IMR-90 (cell line): ENCODE measurements around the gene RIPK4. TPM values are rescaled to one million over a fixed set of nuclear protein-coding genes. Genes with fewer than 3 reads are reported as not detected.

Source experiments
- ATAC-seq: fragments of 200-7000 bp; cut with Tn5 transposase; 2 replicates; pipeline ENCODE4 v1.9.1; 2020; ENCODE audit warnings: low read depth, mild to moderate bottlenecking, moderate library complexity
- BruUV-seq: library from RNA; stranded (reverse); fragments of 400-500 nt; replicated peaks from 2 replicates; lab custom pipeline; 2021; lab: Mats Ljungman, UMichigan
- CTCF ChIA-PET: fragments of 300-600 bp; formaldehyde crosslinking; extraction: SDS; loops from one replicate; lab custom pipeline; 2021; ENCODE audit warnings: antibody characterized with exemption; lab: Yijun Ruan, JAX
- POLR2A ChIA-PET: fragments of 300-600 bp; sonication (Branson Sonifier 250); formaldehyde crosslinking; loops from one replicate; lab custom pipeline; 2022; ENCODE audit warnings: antibody characterized with exemption; ENCODE audit not compliant: unreplicated experiment; lab: Charles Lee
- DNase-seq: peaks from one replicate; pipeline ENCODE4 v3.0.0; 2013
- H2AFZ ChIP-seq: replicated peaks from 2 replicates; pipeline ENCODE3; 2013; ENCODE audit warnings: low read length, mild to moderate bottlenecking; ENCODE audit not compliant: poor library complexity
- H2AK5ac ChIP-seq: 2 replicates; pipeline ENCODE4 v1.6.1; 2013; ENCODE audit warnings: low read depth, low read length, inconsistent platforms
- H2AK9ac ChIP-seq: replicated peaks from 2 replicates; pipeline ENCODE3; 2013; ENCODE audit warnings: mild to moderate bottlenecking, low read depth, low read length, moderate library complexity; ENCODE audit not compliant: poor library complexity
- H2BK120ac ChIP-seq: 2 replicates; pipeline ENCODE4 v1.6.1; 2013; ENCODE audit warnings: low read depth, low read length, inconsistent platforms
- H2BK15ac ChIP-seq: 3 replicates; pipeline ENCODE4 v1.6.1; 2013; ENCODE audit warnings: low read depth, low read length, inconsistent platforms
- H2BK20ac ChIP-seq: 2 replicates; pipeline ENCODE4 v1.6.1; 2013; ENCODE audit warnings: low read depth, mild to moderate bottlenecking, inconsistent platforms, low read length, moderate library complexity
- H2BK5ac ChIP-seq: 2 replicates; pipeline ENCODE4 v1.6.1; 2013; ENCODE audit warnings: mild to moderate bottlenecking, low read depth, low read length, inconsistent platforms; ENCODE audit not compliant: poor library complexity, severe bottlenecking
- H3K14ac ChIP-seq: replicated peaks from 2 replicates; pipeline ENCODE4 v1.6.1; 2013; ENCODE audit warnings: low read depth, low read length, inconsistent platforms
- H3K18ac ChIP-seq: 2 replicates; pipeline ENCODE4 v1.6.1; 2013; ENCODE audit warnings: low read depth, low read length, control low read depth
- H3K23ac ChIP-seq: 2 replicates; pipeline ENCODE4 v1.6.1; 2013; ENCODE audit warnings: low read depth, low read length, inconsistent platforms
- H3K27ac ChIP-seq: 2 replicates; pipeline ENCODE4 v1.5.1; 2013; ENCODE audit warnings: mild to moderate bottlenecking, control low read depth, low read length; ENCODE audit not compliant: insufficient read depth
- H3K27me3 ChIP-seq: 2 replicates; pipeline ENCODE4 v1.6.1; 2013; ENCODE audit warnings: low read length; ENCODE audit not compliant: control insufficient read depth, insufficient read depth
- H3K36me3 ChIP-seq: 2 replicates; pipeline ENCODE4 v1.6.1; 2013; ENCODE audit warnings: low read length, mixed read lengths; ENCODE audit not compliant: control insufficient read depth, insufficient read depth
- H3K4ac ChIP-seq: 2 replicates; pipeline ENCODE4 v1.6.1; 2013; ENCODE audit warnings: low read depth, low read length, inconsistent platforms
- H3K4me1 ChIP-seq: 2 replicates; pipeline ENCODE4 v1.6.1; 2013; ENCODE audit warnings: low read length, mixed read lengths; ENCODE audit not compliant: control insufficient read depth, insufficient read depth
- H3K4me2 ChIP-seq: 2 replicates; pipeline ENCODE4 v1.6.1; 2013; ENCODE audit warnings: low read depth, mild to moderate bottlenecking, control low read depth, low read length, moderate library complexity
- H3K4me3 ChIP-seq: 2 replicates; pipeline ENCODE4 v1.5.1; 2013; ENCODE audit warnings: low read depth, mild to moderate bottlenecking, control low read depth, low read length, moderate library complexity; ENCODE audit not compliant: insufficient read depth
- H3K56ac ChIP-seq: 2 replicates; pipeline ENCODE4 v1.6.1; 2013; ENCODE audit warnings: low read length, inconsistent platforms; ENCODE audit not compliant: insufficient read depth; ENCODE audit errors: extremely low read depth
- H3K79me1 ChIP-seq, 2 experiments: 2 replicates each; pipeline ENCODE4 v1.6.1; 2013; ENCODE audit warnings: low read length in 2 of 2, inconsistent platforms in 1 of 2, low read depth in 1 of 2
- H3K9ac ChIP-seq: 2 replicates; pipeline ENCODE4 v1.6.1; 2013; ENCODE audit warnings: low read depth, low read length, control low read depth
- H3K9me1 ChIP-seq: 2 replicates; pipeline ENCODE4 v1.6.1; 2013; ENCODE audit warnings: low read length, inconsistent platforms; ENCODE audit not compliant: insufficient read depth
- H3K9me3 ChIP-seq: 2 replicates; pipeline ENCODE4 v1.6.1; 2013; ENCODE audit warnings: low read length; ENCODE audit not compliant: control insufficient read depth, insufficient read depth
- H4K20me1 ChIP-seq: 2 replicates; pipeline ENCODE4 v1.6.1; 2013; ENCODE audit warnings: low read length, inconsistent platforms; ENCODE audit not compliant: insufficient read depth
- H4K5ac ChIP-seq: 2 replicates; pipeline ENCODE4 v1.6.1; 2013; ENCODE audit warnings: mild to moderate bottlenecking, low read depth, low read length, control low read depth
- H4K8ac ChIP-seq, 2 experiments: 2 replicates each; pipeline ENCODE4 v1.6.1; 2013; ENCODE audit warnings: low read depth in 2 of 2, low read length in 2 of 2, control low read depth in 1 of 2, inconsistent platforms in 1 of 2
- H4K91ac ChIP-seq: 2 replicates; pipeline ENCODE4 v1.6.1; 2013; ENCODE audit warnings: low read depth, low read length, inconsistent platforms; ENCODE audit not compliant: insufficient read depth
- RFX5 ChIP-seq: IDR thresholded peaks from 2 replicates; pipeline ENCODE4 v1.8.0; 2012; ENCODE audit warnings: low read depth, mild to moderate bottlenecking, low read length, moderate library complexity
- WGBS, 2 experiments: methylation state at CpG; one replicate each; pipeline versions ENCODE4 v1.1.5 to v1.1.7; 2013; ENCODE audit warnings: missing lambda C conversion rate in 2 of 2; ENCODE audit not compliant: insufficient read length in 1 of 2; ENCODE audit errors: extremely low coverage in 2 of 2; 5-methylcytosine and 5-hydroxymethylcytosine counted together
- dilution Hi-C: fragments of 300-500 bp; cut with HindIII; formaldehyde crosslinking; loops from one replicate; pipeline ENCODE4 v1.14.3; 2018; ENCODE audit warnings: low sequenced_read_pairs; ENCODE audit not compliant: unreplicated experiment
- in situ Hi-C: fragments of 300-500 bp; cut with MboI; formaldehyde crosslinking; loops from 3 replicates; pipeline ENCODE4 v1.14.3; 2019; ENCODE audit warnings: low sequenced_read_pairs, inconsistent platforms, mixed read lengths
- intact Hi-C: fragments of 100-400 bp; cut with micrococcal nuclease; formaldehyde crosslinking; loops from 2 replicates; pipeline ENCODE4 v1.10.0; 2022
- polyA plus RNA-seq, 3 experiments: library from polyadenylated mRNA; depleted of rRNA; stranded (reverse); fragments of >200 nt; gene quantifications; 2 replicates each; pipeline ENCODE4 v1.2.3, GENCODE V29; 2012; ENCODE audit warnings: low replicate concordance in 1 of 3
- total RNA-seq: library from RNA; depleted of rRNA; stranded (reverse); fragments of >200 nt; gene quantifications from 2 replicates; pipeline ENCODE4 v1.2.3, GENCODE V29; 2012

Gene RIPK4
- total and polyA plus RNA-seq, 2 of the 4 experiments (the other 2 are of a cell fraction) = under 0.01 to 0.03 TPM

GRCh38 chr21:41806773-41807172 is 39.9 kb upstream of the RIPK4 start:
- H3K4me2 ChIP-seq = no peak overlapping the region
- no peak overlapping the region for H2AK5ac ChIP-seq
- peaks cover 0 to 7% of the 10 kb centered on the region in 2 experiments; a peak in 1 of 4 replicates for H3K79me1 ChIP-seq
- no peak overlapping the region for H3K9ac ChIP-seq
- ChIA-PET CTCF (no interaction called here), POLR2A (no interaction called here)
- no peak overlapping the region for H4K5ac ChIP-seq
- no peak overlapping the region for H3K18ac ChIP-seq
- H2AFZ ChIP-seq = no peak overlapping the region
- H3K9me1 ChIP-seq = peaks cover 2% of the 10 kb centered on the region; the same call in 1 of the 2 replicates
- no peak overlapping the region for H3K27ac ChIP-seq
- H3K4me1 ChIP-seq = no peaks in the 10 kb centered on the region
- H3K36me3 ChIP-seq = peaks cover 18% of the 10 kb centered on the region
- H2BK15ac ChIP-seq = no peak overlapping the region
- no peaks in the 10 kb centered on the region for H3K27me3 ChIP-seq
- ATAC-seq (no peak), DNase-seq (no peak)
- BruUV-seq = no TSS peak
- no peak overlapping the region for H2AK9ac ChIP-seq
- no peaks in the 10 kb centered on the region for H4K20me1 ChIP-seq
- no peaks in the 10 kb centered on the region for H3K9me3 ChIP-seq
- no peak overlapping the region for H4K8ac ChIP-seq
- in situ Hi-C loops (no loop called here), intact Hi-C loops (no loop called here), dilution Hi-C loops (no loop called here)
- H3K23ac ChIP-seq = no peak overlapping the region
- no peak overlapping the region for H3K56ac ChIP-seq
- no peak for TF ChIP-seq RFX5
- H2BK20ac ChIP-seq = no peak overlapping the region
- H3K4ac ChIP-seq = no peak overlapping the region
- peak overlapping the region; percentile 50 for H2BK5ac ChIP-seq
- WGBS, 2 experiments = 100% methylated on average over 3 of the region's 4 CpGs; no CpG with 5 or more reads in 1 of the 2 experiments
- no peak overlapping the region for H3K14ac ChIP-seq
- H3K4me3 ChIP-seq = no peak overlapping the region
- H4K91ac ChIP-seq = no peak overlapping the region
- H2BK120ac ChIP-seq = no peak overlapping the region
